Middle frontal gyrus (tissue), 1 donor: ENCODE measurements around the gene SUB1.
"Not testable (repeated sequence)": the region's sequence is repeated elsewhere in the genome, so short reads cannot be mapped to it uniquely, and the experiment has no call there.

ENCODE experiments used
- DNase-seq: peaks from one replicate; pipeline ENCODE4 v3.0.0-alpha.2; 2015; ENCODE audit warnings: low spot score; ENCODE audit errors: extremely low spot score

Gene SUB1

GRCh38 chr5:32598997-32599549 lies 13.7 kb downstream of the SUB1 start:
- no peak for DNase-seq

GRCh38 chr5:32600054-32600622 lies 14.8 kb downstream of the SUB1 start:
- DNase-seq, result no peak

- DNase-seq, result no peak
Observed at GRCh38 chr5:32601623-32602295, 16.4 kb downstream of the SUB1 start.

GRCh38 chr5:32602906-32603305 lies 17.5 kb downstream of the SUB1 start:
- no peak for DNase-seq

GRCh38 chr5:32604800-32605765 lies 19.7 kb downstream of the SUB1 start:
- DNase-seq, result no peak

GRCh38 chr5:32605766-32606152 lies 20.4 kb downstream of the SUB1 start:
- no peak for DNase-seq

GRCh38 chr5:32612134-32612888 lies 27.0 kb downstream of the SUB1 start:
- DNase-seq, result no peak

- peak; percentile 85 for DNase-seq
Observed at GRCh38 chr5:32613050-32613672, 27.8 kb downstream of the SUB1 start.

- no peak for DNase-seq
Observed at GRCh38 chr5:32615236-32615635, 29.9 kb downstream of the SUB1 start.

GRCh38 chr5:32618962-32619361 lies 33.6 kb downstream of the SUB1 start:
- no peak for DNase-seq

GRCh38 chr5:32621256-32621655 lies 35.9 kb downstream of the SUB1 start:
- no peak for DNase-seq

- DNase-seq, result no peak
Observed at GRCh38 chr5:32625106-32625505, 39.7 kb downstream of the SUB1 start.

- DNase-seq, result no peak
Observed at GRCh38 chr5:32625547-32625946, 40.2 kb downstream of the SUB1 start.

GRCh38 chr5:32627219-32627870 lies 42.0 kb downstream of the SUB1 start:
- DNase-seq, result no peak

- DNase-seq, result no peak
Observed at GRCh38 chr5:32628049-32628844, 42.9 kb downstream of the SUB1 start.

GRCh38 chr5:32630867-32631491 lies 45.6 kb downstream of the SUB1 start:
- no peak for DNase-seq

GRCh38 chr5:32633017-32633416 lies 47.7 kb downstream of the SUB1 start:
- not testable (repeated sequence) for DNase-seq

- no peak for DNase-seq
Observed at GRCh38 chr5:32638309-32638708, 53.0 kb downstream of the SUB1 start.

GRCh38 chr5:32639943-32640342 lies 54.6 kb downstream of the SUB1 start:
- no peak for DNase-seq
